Measurements from ENCODE around the gene SH3GL2.

Gene SH3GL2

GRCh38 chr9:17829064-17829463 lies 250.2 kb downstream of the SH3GL2 start:
- Histone ChIP-seq H2AK5ac (ENCODE audit: low read length) (no peak overlapping the region), H3K18ac (ENCODE audit: low read length) (no peak overlapping the region), H3K4me2 (ENCODE audit: low read length) (no peak overlapping the region), H3K27ac (ENCODE audit: low read depth, low read length) (no peak overlapping the region), H3K36me3 (ENCODE audit: control insufficient read depth in 1 of 2, insufficient read depth in 2 of 2, low read length in 2 of 2) (no peaks in the 10 kb centered on the region), H3K4me1 (ENCODE audit: control insufficient read depth in 1 of 2, insufficient read depth in 2 of 2, low read length in 2 of 2) (no peaks in the 10 kb centered on the region), H3K79me2 (ENCODE audit: control insufficient read depth, insufficient read depth, low read length, poor library complexity) (no peaks in the 10 kb centered on the region), H2AFZ (ENCODE audit: insufficient read depth, low read length, poor library complexity) (no peak overlapping the region), H3K9ac (ENCODE audit: low read length) (no peak overlapping the region), H3K14ac (ENCODE audit: low read length) (no peak overlapping the region), H3K9me3 (ENCODE audit: insufficient read depth, low read depth, low read length) (no peaks in the 10 kb centered on the region), H2BK12ac (ENCODE audit: low read length) (no peak overlapping the region), H2BK5ac (ENCODE audit: low read depth, low read length, poor library complexity) (no peak overlapping the region), H3K79me1 (ENCODE audit: low read length) (no peaks in the 10 kb centered on the region), H4K8ac (ENCODE audit: low read depth, low read length) (no peak overlapping the region), H3K4ac (ENCODE audit: low read depth, low read length) (no peak overlapping the region), H2BK120ac (ENCODE audit: insufficient read depth, low read length, poor library complexity) (no peak overlapping the region), H4K91ac (ENCODE audit: low read depth, low read length) (no peak overlapping the region), H3K4me3 (ENCODE audit: low read depth, low read length) (no peak overlapping the region), H4K12ac (ENCODE audit: low read depth, low read length) (no peak overlapping the region), H3K27me3 (ENCODE audit: insufficient read depth, low read length) (no peaks in the 10 kb centered on the region), H3K23ac (ENCODE audit: low read length) (no peak overlapping the region)
- no peak for DNase-seq

DNA sequence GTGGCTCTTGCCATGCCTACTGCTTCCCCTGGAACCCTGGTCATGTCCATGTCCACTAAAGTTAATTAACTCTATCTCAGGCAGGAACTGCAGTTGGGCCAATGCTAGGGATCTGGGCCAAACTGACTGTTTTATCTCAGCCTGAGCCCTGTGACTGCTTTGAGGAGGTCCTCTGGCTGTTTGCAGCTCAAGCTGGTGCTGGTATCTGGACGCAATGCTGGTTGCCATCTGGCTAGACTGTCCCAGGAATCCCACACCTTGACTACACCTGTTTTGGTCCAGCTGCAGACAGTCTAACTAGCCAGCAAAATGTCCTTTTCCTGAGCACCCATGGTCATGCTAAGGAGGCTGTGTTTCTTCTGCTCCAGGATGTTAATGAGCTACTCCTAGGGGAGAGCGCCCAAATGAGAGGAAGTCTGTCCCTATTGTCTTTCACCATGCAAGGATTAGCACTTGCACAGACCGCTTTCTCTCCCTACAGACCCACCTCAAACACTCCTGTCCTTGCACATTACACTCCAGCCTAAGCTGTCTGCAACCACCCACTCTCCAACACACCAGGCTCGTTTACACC lies 251.0 kb downstream of the SH3GL2 start:
- H3K79me1 ChIP-seq (ENCODE audit: low read length): no peaks in the 10 kb centered on the region
- H3K79me2 ChIP-seq (ENCODE audit: control insufficient read depth, insufficient read depth, low read length, poor library complexity): no peaks in the 10 kb centered on the region
- H3K4me3 ChIP-seq (ENCODE audit: low read depth, low read length): no peak overlapping the region
- H3K4ac ChIP-seq (ENCODE audit: low read depth, low read length): no peak overlapping the region
- no peaks in the 10 kb centered on the region for H3K9me3 ChIP-seq (ENCODE audit: insufficient read depth, low read depth, low read length)
- no peak overlapping the region for H3K18ac ChIP-seq (ENCODE audit: low read length)
- H3K9ac ChIP-seq (ENCODE audit: low read length): no peak overlapping the region
- H3K23ac ChIP-seq (ENCODE audit: low read length): no peak overlapping the region
- no CpG with 5 or more reads among the region's 4 CpGs for WGBS (ENCODE audit: extremely low coverage, insufficient coverage, insufficient read length)
- no peaks in the 10 kb centered on the region for H3K4me1 ChIP-seq (ENCODE audit: control insufficient read depth in 1 of 2, insufficient read depth in 2 of 2, low read length in 2 of 2)
- H4K91ac ChIP-seq (ENCODE audit: low read depth, low read length): no peak overlapping the region
- no peak overlapping the region for H3K27ac ChIP-seq (ENCODE audit: low read depth, low read length)
- no peaks in the 10 kb centered on the region for H3K27me3 ChIP-seq (ENCODE audit: insufficient read depth, low read length)
- no peak overlapping the region for H2BK12ac ChIP-seq (ENCODE audit: low read length)
- no peak overlapping the region for H2AFZ ChIP-seq (ENCODE audit: insufficient read depth, low read length, poor library complexity)
- no peak overlapping the region for H3K4me2 ChIP-seq (ENCODE audit: low read length)
- no peak overlapping the region for H4K12ac ChIP-seq (ENCODE audit: low read depth, low read length)
- H3K36me3 ChIP-seq (ENCODE audit: control insufficient read depth in 1 of 2, insufficient read depth in 2 of 2, low read length in 2 of 2): no peaks in the 10 kb centered on the region
- H2BK120ac ChIP-seq (ENCODE audit: insufficient read depth, low read length, poor library complexity): no peak overlapping the region
- H4K8ac ChIP-seq (ENCODE audit: low read depth, low read length): no peak overlapping the region
- DNase-seq: no peak
- H2BK5ac ChIP-seq (ENCODE audit: low read depth, low read length, poor library complexity): no peak overlapping the region
- no peak overlapping the region for H3K14ac ChIP-seq (ENCODE audit: low read length)
- H2AK5ac ChIP-seq (ENCODE audit: low read length): no peak overlapping the region

GRCh38 chr9:17832812-17833211 lies 253.9 kb downstream of the SH3GL2 start:
- no peaks in the 10 kb centered on the region for H3K36me3 ChIP-seq (ENCODE audit: control insufficient read depth in 1 of 2, insufficient read depth in 2 of 2, low read length in 2 of 2)
- H2AK5ac ChIP-seq (ENCODE audit: low read length): no peak overlapping the region
- H2BK12ac ChIP-seq (ENCODE audit: low read length): no peak overlapping the region
- no peak overlapping the region for H2AFZ ChIP-seq (ENCODE audit: insufficient read depth, low read length, poor library complexity)
- no peak overlapping the region for H3K14ac ChIP-seq (ENCODE audit: low read length)
- H3K4me1 ChIP-seq (ENCODE audit: control insufficient read depth in 1 of 2, insufficient read depth in 2 of 2, low read length in 2 of 2): no peaks in the 10 kb centered on the region
- H4K91ac ChIP-seq (ENCODE audit: low read depth, low read length): no peak overlapping the region
- no peak overlapping the region for H3K9ac ChIP-seq (ENCODE audit: low read length)
- no peak overlapping the region for H3K27ac ChIP-seq (ENCODE audit: low read depth, low read length)
- H3K23ac ChIP-seq (ENCODE audit: low read length): no peak overlapping the region
- no peak overlapping the region for H2BK120ac ChIP-seq (ENCODE audit: insufficient read depth, low read length, poor library complexity)
- WGBS (ENCODE audit: extremely low coverage, insufficient coverage, insufficient read length): no CpG with 5 or more reads among the region's 2 CpGs
- H3K4ac ChIP-seq (ENCODE audit: low read depth, low read length): no peak overlapping the region
- H4K8ac ChIP-seq (ENCODE audit: low read depth, low read length): no peak overlapping the region
- no peaks in the 10 kb centered on the region for H3K79me2 ChIP-seq (ENCODE audit: control insufficient read depth, insufficient read depth, low read length, poor library complexity)
- no peak overlapping the region for H3K18ac ChIP-seq (ENCODE audit: low read length)
- H3K4me2 ChIP-seq (ENCODE audit: low read length): no peak overlapping the region
- no peak for DNase-seq
- H2BK5ac ChIP-seq (ENCODE audit: low read depth, low read length, poor library complexity): no peak overlapping the region
- H3K79me1 ChIP-seq (ENCODE audit: low read length): no peaks in the 10 kb centered on the region
- no peaks in the 10 kb centered on the region for H3K9me3 ChIP-seq (ENCODE audit: insufficient read depth, low read depth, low read length)
- no peak overlapping the region for H3K4me3 ChIP-seq (ENCODE audit: low read depth, low read length)
- no peaks in the 10 kb centered on the region for H3K27me3 ChIP-seq (ENCODE audit: insufficient read depth, low read length)
- H4K12ac ChIP-seq (ENCODE audit: low read depth, low read length): no peak overlapping the region

- H3K4me1 ChIP-seq (ENCODE audit: control insufficient read depth in 1 of 2, insufficient read depth in 2 of 2, low read length in 2 of 2): no peaks in the 10 kb centered on the region
Measured at GRCh38 chr9:17833846-17834245, 255.0 kb downstream of the SH3GL2 start.

More at GRCh38 chr9:17833846-17834245, 255.0 kb downstream of the SH3GL2 start:
- DNase-seq: no peak
- H2BK120ac ChIP-seq (ENCODE audit: insufficient read depth, low read length, poor library complexity): no peak overlapping the region
- H3K9me3 ChIP-seq (ENCODE audit: insufficient read depth, low read depth, low read length): no peaks in the 10 kb centered on the region
- H2BK5ac ChIP-seq (ENCODE audit: low read depth, low read length, poor library complexity): no peak overlapping the region
- no peak overlapping the region for H4K8ac ChIP-seq (ENCODE audit: low read depth, low read length)
- H2AK5ac ChIP-seq (ENCODE audit: low read length): no peak overlapping the region
- H3K14ac ChIP-seq (ENCODE audit: low read length): no peak overlapping the region
- no peaks in the 10 kb centered on the region for H3K36me3 ChIP-seq (ENCODE audit: control insufficient read depth in 1 of 2, insufficient read depth in 2 of 2, low read length in 2 of 2)
- no peak overlapping the region for H3K23ac ChIP-seq (ENCODE audit: low read length)
- H3K4me3 ChIP-seq (ENCODE audit: low read depth, low read length): no peak overlapping the region
- no peak overlapping the region for H2BK12ac ChIP-seq (ENCODE audit: low read length)
- no peaks in the 10 kb centered on the region for H3K79me2 ChIP-seq (ENCODE audit: control insufficient read depth, insufficient read depth, low read length, poor library complexity)
- no peak overlapping the region for H3K9ac ChIP-seq (ENCODE audit: low read length)
- H3K27ac ChIP-seq (ENCODE audit: low read depth, low read length): no peak overlapping the region
- H4K12ac ChIP-seq (ENCODE audit: low read depth, low read length): no peak overlapping the region
- WGBS (ENCODE audit: extremely low coverage, insufficient coverage, insufficient read length): no CpG with 5 or more reads among the region's 7 CpGs
- H3K27me3 ChIP-seq (ENCODE audit: insufficient read depth, low read length): no peaks in the 10 kb centered on the region
- no peak overlapping the region for H3K4ac ChIP-seq (ENCODE audit: low read depth, low read length)
- H3K18ac ChIP-seq (ENCODE audit: low read length): no peak overlapping the region
- H3K4me2 ChIP-seq (ENCODE audit: low read length): no peak overlapping the region
- no peak overlapping the region for H2AFZ ChIP-seq (ENCODE audit: insufficient read depth, low read length, poor library complexity)
- no peaks in the 10 kb centered on the region for H3K79me1 ChIP-seq (ENCODE audit: low read length)
- H4K91ac ChIP-seq (ENCODE audit: low read depth, low read length): no peak overlapping the region
